WTC11 (cell line): ENCODE results near the gene TEX52. TPM values are rescaled to one million over a fixed set of nuclear protein-coding genes. Genes with fewer than 3 reads are reported as not detected.

Source experiments
- ATAC-seq: fragments of 200-7000 bp; cut with Tn5 transposase; 2 replicates; pipeline ENCODE4 v1.10.0; 2021; ENCODE audit warnings: mild to moderate bottlenecking, moderate library complexity
- CTCF ChIA-PET: fragments of 300-600 bp; sonication (Branson Sonifier 250); formaldehyde crosslinking; loops from one replicate; lab custom pipeline; 2021; ENCODE audit warnings: antibody characterized with exemption; lab: Charles Lee
- POLR2A ChIA-PET: fragments of 350-600 bp; sonication (Branson Sonifier 250); formaldehyde crosslinking; loops from one replicate; lab custom pipeline; 2021; ENCODE audit warnings: antibody characterized with exemption; lab: Charles Lee
- DNase-seq: peaks from one replicate; pipeline ENCODE4 v3.0.0; 2021; ENCODE audit warnings: low spot score
- H3K27ac Mint-ChIP-seq: 2 replicates; pipeline ENCODE4 v1.8.0; 2021; ENCODE audit warnings: mixed read lengths
- H3K27me3 Mint-ChIP-seq: 2 replicates; pipeline ENCODE4 v1.8.0; 2021; ENCODE audit warnings: low read depth, mild to moderate bottlenecking, moderate library complexity, mixed read lengths
- H3K36me3 Mint-ChIP-seq: 2 replicates; pipeline ENCODE4 v1.8.0; 2021; ENCODE audit warnings: mixed read lengths
- H3K4me1 Mint-ChIP-seq: 2 replicates; pipeline ENCODE4 v1.8.0; 2022; ENCODE audit warnings: mixed read lengths
- H3K4me3 Mint-ChIP-seq: 2 replicates; pipeline ENCODE4 v1.8.0; 2021; ENCODE audit warnings: mild to moderate bottlenecking, moderate library complexity, mixed read lengths
- H3K9me3 Mint-ChIP-seq: 2 replicates; pipeline ENCODE4 v1.8.0; 2021; ENCODE audit warnings: mixed read lengths
- CREM ChIP-seq: sonication (generic); formaldehyde crosslinking; IDR thresholded peaks from 2 replicates; pipeline ENCODE4 v1.8.1; 2022; ENCODE audit warnings: mild to moderate bottlenecking, missing genetic modification reagents, moderate library complexity
- FOXJ3 ChIP-seq: sonication (generic); formaldehyde crosslinking; IDR thresholded peaks from 2 replicates; pipeline ENCODE4 v1.9.0; 2021; ENCODE audit warnings: missing genetic modification reagents, mild to moderate bottlenecking, borderline replicate concordance
- GABPB1 ChIP-seq: sonication (generic); formaldehyde crosslinking; IDR thresholded peaks from 2 replicates; pipeline ENCODE4 v1.8.1; 2023; ENCODE audit warnings: mild to moderate bottlenecking, missing genetic modification reagents
- NR1H2 ChIP-seq: sonication (generic); formaldehyde crosslinking; IDR thresholded peaks from 2 replicates; pipeline ENCODE4 v1.9.0; 2021; ENCODE audit warnings: mild to moderate bottlenecking, moderate library complexity, missing genetic modification reagents
- OVOL2 ChIP-seq: fragments of 250-450 bp; sonication (Bioruptor Pico); IDR thresholded peaks from 2 replicates; pipeline ENCODE4 v1.9.0; 2021; ENCODE audit warnings: mild to moderate bottlenecking, borderline replicate concordance
- RORB ChIP-seq: fragments of 250-450 bp; sonication (Bioruptor Pico); IDR thresholded peaks from 2 replicates; pipeline ENCODE4 v1.9.0; 2021; ENCODE audit warnings: mild to moderate bottlenecking
- SMAD4 ChIP-seq: sonication (generic); formaldehyde crosslinking; IDR thresholded peaks from 2 replicates; pipeline ENCODE4 v1.8.0; 2022; ENCODE audit warnings: mild to moderate bottlenecking, missing genetic modification reagents
- TP53 ChIP-seq: sonication (generic); formaldehyde crosslinking; IDR thresholded peaks from 2 replicates; pipeline ENCODE4 v1.8.1; 2023; ENCODE audit warnings: mild to moderate bottlenecking, missing genetic modification reagents
- ZNF138 ChIP-seq: sonication (generic); formaldehyde crosslinking; conservative IDR thresholded peaks from 2 replicates; pipeline ENCODE4 v1.8.1; 2022; ENCODE audit warnings: mild to moderate bottlenecking, moderate library complexity, missing genetic modification reagents
- ZNF219 ChIP-seq: sonication (generic); formaldehyde crosslinking; IDR thresholded peaks from 2 replicates; pipeline ENCODE4 v1.8.0; 2023; ENCODE audit warnings: missing genetic modification reagents, mild to moderate bottlenecking, borderline replicate concordance
- ZNF232 ChIP-seq: sonication (generic); formaldehyde crosslinking; IDR thresholded peaks from 2 replicates; pipeline ENCODE4 v1.8.0; 2022; ENCODE audit warnings: mild to moderate bottlenecking, missing genetic modification reagents
- ZNF317 ChIP-seq: sonication (generic); formaldehyde crosslinking; IDR thresholded peaks from 2 replicates; pipeline ENCODE4 v1.8.1; 2023; ENCODE audit warnings: low read depth, mild to moderate bottlenecking, moderate library complexity, missing genetic modification reagents, borderline replicate concordance
- total RNA-seq: library from RNA; stranded (reverse); gene quantifications from 3 replicates; pipeline ENCODE4 v1.2.3, GENCODE V29; 2021
- TF ChIP-seq, protein P1 (sequence below): sonication (generic); formaldehyde crosslinking; IDR thresholded peaks from 2 replicates; pipeline ENCODE4 v1.8.0; 2022; ENCODE audit warnings: mild to moderate bottlenecking, missing genetic modification reagents
- TF ChIP-seq, protein P2 (sequence below): sonication (generic); formaldehyde crosslinking; IDR thresholded peaks from 2 replicates; pipeline ENCODE4 v1.8.1; 2023; ENCODE audit warnings: mild to moderate bottlenecking, missing genetic modification reagents, moderate library complexity
- TF ChIP-seq, protein P3 (sequence below): sonication (generic); formaldehyde crosslinking; conservative IDR thresholded peaks from 2 replicates; pipeline ENCODE4 v1.8.1; 2023; ENCODE audit warnings: mild to moderate bottlenecking, low read depth, missing genetic modification reagents, moderate library complexity
- TF ChIP-seq, protein P4 (sequence below): sonication (generic); formaldehyde crosslinking; IDR thresholded peaks from 2 replicates; pipeline ENCODE4 v1.8.1; 2022; ENCODE audit warnings: low read depth, missing genetic modification reagents, borderline replicate concordance
- TF ChIP-seq, protein P5 (sequence below): fragments of 250-450 bp; sonication (Bioruptor Pico); conservative IDR thresholded peaks from 2 replicates; pipeline ENCODE4 v1.9.0; 2021; ENCODE audit warnings: mild to moderate bottlenecking
- TF ChIP-seq, protein P6 (sequence below): fragments of 200-600 bp; IDR thresholded peaks from 2 replicates; pipeline ENCODE4 v1.8.0; 2022; ENCODE audit warnings: antibody characterized with exemption
- TF ChIP-seq, protein P7 (sequence below): sonication (generic); formaldehyde crosslinking; IDR thresholded peaks from 2 replicates; pipeline ENCODE4 v1.8.1; 2023; ENCODE audit warnings: mild to moderate bottlenecking, missing genetic modification reagents

Gene TEX52
- total RNA-seq, 1 experiment from 2014 or later, result not detected

DNA sequence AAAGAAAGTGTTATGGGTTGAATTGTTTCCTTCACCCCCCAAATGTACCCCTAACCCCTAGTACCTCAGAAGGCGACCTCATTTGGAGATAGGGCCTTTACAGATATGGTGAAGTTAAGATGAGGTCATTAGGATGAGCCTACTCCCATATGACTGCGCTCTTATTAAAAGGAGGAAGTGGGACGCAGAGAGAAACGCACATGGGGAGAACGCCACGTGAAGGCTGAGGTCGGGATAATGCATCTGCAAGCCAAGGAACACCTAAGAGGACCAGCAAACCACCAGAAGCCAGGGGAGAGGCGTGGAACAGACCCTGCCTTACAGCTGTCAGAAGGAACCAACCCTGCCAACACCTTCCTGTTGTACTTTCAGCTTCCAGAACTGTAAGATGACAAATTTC is 20.3 kb downstream of the TEX52 start:
- POLR2A ChIA-PET, result no interaction called here
- TF ChIP-seq CREM (CRISPR knock-in tag), result no peak
- TF ChIP-seq, protein P1, sequence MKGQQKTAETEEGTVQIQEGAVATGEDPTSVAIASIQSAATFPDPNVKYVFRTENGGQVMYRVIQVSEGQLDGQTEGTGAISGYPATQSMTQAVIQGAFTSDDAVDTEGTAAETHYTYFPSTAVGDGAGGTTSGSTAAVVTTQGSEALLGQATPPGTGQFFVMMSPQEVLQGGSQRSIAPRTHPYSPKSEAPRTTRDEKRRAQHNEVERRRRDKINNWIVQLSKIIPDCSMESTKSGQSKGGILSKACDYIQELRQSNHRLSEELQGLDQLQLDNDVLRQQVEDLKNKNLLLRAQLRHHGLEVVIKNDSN, result no peak
- TF ChIP-seq OVOL2 (CRISPR knock-in tag), result no peak
- no peak for TF ChIP-seq ZNF317
- TF ChIP-seq, protein P2, sequence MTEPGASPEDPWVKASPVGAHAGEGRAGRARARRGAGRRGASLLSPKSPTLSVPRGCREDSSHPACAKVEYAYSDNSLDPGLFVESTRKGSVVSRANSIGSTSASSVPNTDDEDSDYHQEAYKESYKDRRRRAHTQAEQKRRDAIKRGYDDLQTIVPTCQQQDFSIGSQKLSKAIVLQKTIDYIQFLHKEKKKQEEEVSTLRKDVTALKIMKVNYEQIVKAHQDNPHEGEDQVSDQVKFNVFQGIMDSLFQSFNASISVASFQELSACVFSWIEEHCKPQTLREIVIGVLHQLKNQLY, result no peak
- TF ChIP-seq SMAD4 (CRISPR knock-in tag), result no peak
- TF ChIP-seq ZNF138 (CRISPR knock-in tag), result no peak
- TF ChIP-seq, protein P3, sequence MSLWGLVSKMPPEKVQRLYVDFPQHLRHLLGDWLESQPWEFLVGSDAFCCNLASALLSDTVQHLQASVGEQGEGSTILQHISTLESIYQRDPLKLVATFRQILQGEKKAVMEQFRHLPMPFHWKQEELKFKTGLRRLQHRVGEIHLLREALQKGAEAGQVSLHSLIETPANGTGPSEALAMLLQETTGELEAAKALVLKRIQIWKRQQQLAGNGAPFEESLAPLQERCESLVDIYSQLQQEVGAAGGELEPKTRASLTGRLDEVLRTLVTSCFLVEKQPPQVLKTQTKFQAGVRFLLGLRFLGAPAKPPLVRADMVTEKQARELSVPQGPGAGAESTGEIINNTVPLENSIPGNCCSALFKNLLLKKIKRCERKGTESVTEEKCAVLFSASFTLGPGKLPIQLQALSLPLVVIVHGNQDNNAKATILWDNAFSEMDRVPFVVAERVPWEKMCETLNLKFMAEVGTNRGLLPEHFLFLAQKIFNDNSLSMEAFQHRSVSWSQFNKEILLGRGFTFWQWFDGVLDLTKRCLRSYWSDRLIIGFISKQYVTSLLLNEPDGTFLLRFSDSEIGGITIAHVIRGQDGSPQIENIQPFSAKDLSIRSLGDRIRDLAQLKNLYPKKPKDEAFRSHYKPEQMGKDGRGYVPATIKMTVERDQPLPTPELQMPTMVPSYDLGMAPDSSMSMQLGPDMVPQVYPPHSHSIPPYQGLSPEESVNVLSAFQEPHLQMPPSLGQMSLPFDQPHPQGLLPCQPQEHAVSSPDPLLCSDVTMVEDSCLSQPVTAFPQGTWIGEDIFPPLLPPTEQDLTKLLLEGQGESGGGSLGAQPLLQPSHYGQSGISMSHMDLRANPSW (CRISPR knock-in tag), result no peak
- no peak for TF ChIP-seq FOXJ3 (CRISPR knock-in tag)
- no peak for TF ChIP-seq ZNF219 (CRISPR knock-in tag)
- no peak for TF ChIP-seq GABPB1 (CRISPR knock-in tag)
- TF ChIP-seq, all 79 proteins: peak for 0
- DNase-seq (no peak), ATAC-seq (no peak)
- CTCF ChIA-PET, result interaction anchor here (1.4 to 1.8 kb wide), 2 partner anchors 9 to 49 kb away, joined by 8 to 12 read pairs; no protein-coding TSS in a partner anchor
- Mint-ChIP-seq H3K4me1 (peaks cover 16% of the 10 kb centered on the region), H3K27ac (no peak overlapping the region), H3K36me3 (peaks cover 14% of the 10 kb centered on the region), H3K4me3 (no peak overlapping the region), H3K9me3 (no peaks in the 10 kb centered on the region), H3K27me3 (no peaks in the 10 kb centered on the region; the same call in none of the 2 replicates)

DNA sequence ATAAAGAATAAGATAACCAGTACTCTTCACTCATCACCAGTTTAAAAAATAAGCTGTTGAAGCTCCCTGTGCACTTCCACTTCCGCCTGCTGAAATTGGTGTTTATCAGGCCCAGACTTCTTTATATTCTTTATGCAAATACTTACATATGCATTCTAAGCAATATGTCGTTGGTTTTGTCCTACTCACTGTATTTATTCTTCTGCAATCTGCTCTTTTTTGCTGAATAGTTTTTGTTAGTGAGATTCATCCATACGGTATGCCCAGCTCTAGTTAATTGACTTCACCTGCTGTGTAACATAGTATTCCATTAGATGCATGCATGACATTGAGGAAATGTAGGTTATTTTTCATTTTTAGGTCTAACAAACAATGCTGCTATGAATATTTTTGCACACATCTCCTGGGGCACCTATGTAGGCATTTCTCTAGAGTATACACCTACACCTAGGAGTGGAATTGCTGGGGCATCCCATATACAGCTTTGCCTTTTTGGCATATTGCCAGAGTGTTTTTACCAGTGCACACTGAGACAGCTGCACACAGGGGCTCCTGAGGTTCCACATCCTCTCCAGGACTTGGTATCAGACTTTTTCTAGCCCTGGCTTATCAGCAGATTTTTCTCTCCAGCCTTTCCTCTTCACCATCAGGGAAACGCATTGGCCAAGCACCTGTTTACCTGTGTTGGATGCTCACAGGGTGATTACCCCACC is 21.0 kb downstream of the TEX52 start:
- ATAC-seq, result no peak
- no peaks in the 10 kb centered on the region for H3K9me3 Mint-ChIP-seq
- peaks cover 16% of the 10 kb centered on the region for H3K4me1 Mint-ChIP-seq
- DNase-seq, result no peak
- ChIA-PET POLR2A (no interaction called here), CTCF (interaction anchor here (0.6 to 4.0 kb wide), 5 partner anchors 10 to 96 kb away, joined by 3 to 45 read pairs (median 8); no protein-coding TSS in a partner anchor)
- peaks cover 15% of the 10 kb centered on the region for H3K36me3 Mint-ChIP-seq
- TF ChIP-seq, protein P4, sequence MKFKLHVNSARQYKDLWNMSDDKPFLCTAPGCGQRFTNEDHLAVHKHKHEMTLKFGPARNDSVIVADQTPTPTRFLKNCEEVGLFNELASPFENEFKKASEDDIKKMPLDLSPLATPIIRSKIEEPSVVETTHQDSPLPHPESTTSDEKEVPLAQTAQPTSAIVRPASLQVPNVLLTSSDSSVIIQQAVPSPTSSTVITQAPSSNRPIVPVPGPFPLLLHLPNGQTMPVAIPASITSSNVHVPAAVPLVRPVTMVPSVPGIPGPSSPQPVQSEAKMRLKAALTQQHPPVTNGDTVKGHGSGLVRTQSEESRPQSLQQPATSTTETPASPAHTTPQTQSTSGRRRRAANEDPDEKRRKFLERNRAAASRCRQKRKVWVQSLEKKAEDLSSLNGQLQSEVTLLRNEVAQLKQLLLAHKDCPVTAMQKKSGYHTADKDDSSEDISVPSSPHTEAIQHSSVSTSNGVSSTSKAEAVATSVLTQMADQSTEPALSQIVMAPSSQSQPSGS (CRISPR knock-in tag), result no peak
- no peak for TF ChIP-seq CREM (CRISPR knock-in tag)
- TF ChIP-seq, protein P5, sequence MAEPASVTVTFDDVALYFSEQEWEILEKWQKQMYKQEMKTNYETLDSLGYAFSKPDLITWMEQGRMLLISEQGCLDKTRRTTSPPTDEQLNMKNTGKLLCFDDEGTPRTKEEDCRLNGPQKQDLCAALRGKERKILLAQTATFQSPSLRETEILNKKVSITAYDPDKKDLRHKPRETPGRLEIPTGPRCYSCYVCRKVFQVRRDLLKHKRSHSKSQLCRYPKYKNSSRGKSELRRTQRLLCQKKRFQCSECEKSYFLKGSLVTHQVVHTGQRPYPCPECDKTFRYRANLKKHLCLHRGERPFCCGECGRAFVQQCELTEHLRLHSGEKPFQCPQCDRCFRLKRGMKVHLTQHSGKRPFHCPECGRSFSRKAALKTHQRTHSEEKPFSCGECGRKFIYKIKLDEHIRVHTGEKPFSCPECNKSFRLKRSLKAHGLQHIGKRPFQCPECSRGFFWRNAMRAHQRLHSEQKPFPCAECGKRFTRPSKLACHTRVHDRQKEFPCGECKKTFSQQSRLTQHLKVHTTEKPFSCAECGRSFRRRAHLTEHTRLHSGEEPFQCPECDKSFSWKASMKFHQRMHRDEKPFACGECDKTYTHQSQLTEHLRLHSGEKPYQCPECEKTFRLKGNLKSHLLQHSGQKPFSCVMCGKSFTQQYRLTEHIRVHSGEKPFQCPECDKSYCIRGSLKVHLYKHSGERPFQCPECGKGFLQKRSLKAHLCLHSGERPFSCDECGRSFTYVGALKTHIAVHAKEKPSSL (CRISPR knock-in tag), result no peak
- TF ChIP-seq ZNF232 (CRISPR knock-in tag), result no peak
- TF ChIP-seq RORB, result no peak
- TF ChIP-seq, protein P6, sequence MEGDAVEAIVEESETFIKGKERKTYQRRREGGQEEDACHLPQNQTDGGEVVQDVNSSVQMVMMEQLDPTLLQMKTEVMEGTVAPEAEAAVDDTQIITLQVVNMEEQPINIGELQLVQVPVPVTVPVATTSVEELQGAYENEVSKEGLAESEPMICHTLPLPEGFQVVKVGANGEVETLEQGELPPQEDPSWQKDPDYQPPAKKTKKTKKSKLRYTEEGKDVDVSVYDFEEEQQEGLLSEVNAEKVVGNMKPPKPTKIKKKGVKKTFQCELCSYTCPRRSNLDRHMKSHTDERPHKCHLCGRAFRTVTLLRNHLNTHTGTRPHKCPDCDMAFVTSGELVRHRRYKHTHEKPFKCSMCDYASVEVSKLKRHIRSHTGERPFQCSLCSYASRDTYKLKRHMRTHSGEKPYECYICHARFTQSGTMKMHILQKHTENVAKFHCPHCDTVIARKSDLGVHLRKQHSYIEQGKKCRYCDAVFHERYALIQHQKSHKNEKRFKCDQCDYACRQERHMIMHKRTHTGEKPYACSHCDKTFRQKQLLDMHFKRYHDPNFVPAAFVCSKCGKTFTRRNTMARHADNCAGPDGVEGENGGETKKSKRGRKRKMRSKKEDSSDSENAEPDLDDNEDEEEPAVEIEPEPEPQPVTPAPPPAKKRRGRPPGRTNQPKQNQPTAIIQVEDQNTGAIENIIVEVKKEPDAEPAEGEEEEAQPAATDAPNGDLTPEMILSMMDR, result no peak
- no peak for TF ChIP-seq TP53 (CRISPR knock-in tag)
- TF ChIP-seq, protein P7, sequence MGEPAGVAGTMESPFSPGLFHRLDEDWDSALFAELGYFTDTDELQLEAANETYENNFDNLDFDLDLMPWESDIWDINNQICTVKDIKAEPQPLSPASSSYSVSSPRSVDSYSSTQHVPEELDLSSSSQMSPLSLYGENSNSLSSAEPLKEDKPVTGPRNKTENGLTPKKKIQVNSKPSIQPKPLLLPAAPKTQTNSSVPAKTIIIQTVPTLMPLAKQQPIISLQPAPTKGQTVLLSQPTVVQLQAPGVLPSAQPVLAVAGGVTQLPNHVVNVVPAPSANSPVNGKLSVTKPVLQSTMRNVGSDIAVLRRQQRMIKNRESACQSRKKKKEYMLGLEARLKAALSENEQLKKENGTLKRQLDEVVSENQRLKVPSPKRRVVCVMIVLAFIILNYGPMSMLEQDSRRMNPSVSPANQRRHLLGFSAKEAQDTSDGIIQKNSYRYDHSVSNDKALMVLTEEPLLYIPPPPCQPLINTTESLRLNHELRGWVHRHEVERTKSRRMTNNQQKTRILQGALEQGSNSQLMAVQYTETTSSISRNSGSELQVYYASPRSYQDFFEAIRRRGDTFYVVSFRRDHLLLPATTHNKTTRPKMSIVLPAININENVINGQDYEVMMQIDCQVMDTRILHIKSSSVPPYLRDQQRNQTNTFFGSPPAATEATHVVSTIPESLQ, result no peak
- TF ChIP-seq, protein P2, result no peak
- no peak for TF ChIP-seq NR1H2 (CRISPR knock-in tag)
- no peak overlapping the region for H3K27ac Mint-ChIP-seq
- no peaks in the 10 kb centered on the region; the same call in none of the 2 replicates for H3K27me3 Mint-ChIP-seq
- no peak overlapping the region for H3K4me3 Mint-ChIP-seq
